Muscle layer of colon (tissue), 2 donors: Measurements from ENCODE around the gene SLC38A9.
"Not testable (repeated sequence)": the region's sequence is repeated elsewhere in the genome, so short reads cannot be mapped to it uniquely, and the experiment has no call there.

Experiments
- H3K27ac ChIP-seq: one replicate; pipeline ENCODE4 v1.7.0; 2013; ENCODE audit warnings: low read depth, mild to moderate bottlenecking, low read length, moderate library complexity
- H3K27me3 ChIP-seq, 2 donors: one replicate each; pipeline ENCODE4 v1.7.0; 2013; ENCODE audit warnings: low read length in 2 of 2, mild to moderate bottlenecking in 2 of 2; ENCODE audit not compliant: insufficient read depth in 2 of 2, control insufficient read depth in 1 of 2
- H3K36me3 ChIP-seq: one replicate; pipeline ENCODE4 v1.7.0; 2013; ENCODE audit warnings: mild to moderate bottlenecking, low read length; ENCODE audit not compliant: insufficient read depth
- H3K4me1 ChIP-seq: one replicate; pipeline ENCODE4 v1.7.0; 2013; ENCODE audit warnings: mild to moderate bottlenecking, low read length; ENCODE audit not compliant: insufficient read depth
- H3K4me3 ChIP-seq, 2 donors: one replicate each; pipeline ENCODE4 v1.7.0; 2013; ENCODE audit warnings: low read length in 2 of 2, low read depth in 1 of 2, mild to moderate bottlenecking in 1 of 2, moderate library complexity in 1 of 2
- H3K9ac ChIP-seq: one replicate; pipeline ENCODE4 v1.7.0; 2013; ENCODE audit warnings: low read length
- H3K9me3 ChIP-seq: one replicate; pipeline ENCODE4 v1.7.0; 2013; ENCODE audit warnings: mild to moderate bottlenecking, low read length
- donor health status: abdominal sarcoma.
- donor health status: Adenocarcinoma of cecum.

The SLC38A9 gene, protein sequence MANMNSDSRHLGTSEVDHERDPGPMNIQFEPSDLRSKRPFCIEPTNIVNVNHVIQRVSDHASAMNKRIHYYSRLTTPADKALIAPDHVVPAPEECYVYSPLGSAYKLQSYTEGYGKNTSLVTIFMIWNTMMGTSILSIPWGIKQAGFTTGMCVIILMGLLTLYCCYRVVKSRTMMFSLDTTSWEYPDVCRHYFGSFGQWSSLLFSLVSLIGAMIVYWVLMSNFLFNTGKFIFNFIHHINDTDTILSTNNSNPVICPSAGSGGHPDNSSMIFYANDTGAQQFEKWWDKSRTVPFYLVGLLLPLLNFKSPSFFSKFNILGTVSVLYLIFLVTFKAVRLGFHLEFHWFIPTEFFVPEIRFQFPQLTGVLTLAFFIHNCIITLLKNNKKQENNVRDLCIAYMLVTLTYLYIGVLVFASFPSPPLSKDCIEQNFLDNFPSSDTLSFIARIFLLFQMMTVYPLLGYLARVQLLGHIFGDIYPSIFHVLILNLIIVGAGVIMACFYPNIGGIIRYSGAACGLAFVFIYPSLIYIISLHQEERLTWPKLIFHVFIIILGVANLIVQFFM

GRCh38 chr5:55712023-55712859 is at the start of gene SLC38A9:
SLC38A9 (minus strand) TSS chr5:55712324; CDS start chr5:55697958, 14,366 bp downstream.
- H3K4me3 ChIP-seq = peak within 1 kb of the TSS; percentile 85 to 96
- H3K4me1 ChIP-seq = peaks cover 10% of the 10 kb centered on the region
- no peaks in the 10 kb centered on the region for H3K9me3 ChIP-seq
- no peaks in the 10 kb centered on the region for H3K36me3 ChIP-seq
- H3K9ac ChIP-seq = peak within 1 kb of the TSS; percentile 32
- H3K27ac ChIP-seq = peak within 1 kb of the TSS; percentile 90
- H3K27me3 ChIP-seq = no peaks in the 10 kb centered on the region

GRCh38 chr5:55761721-55762120 is 49.6 kb upstream of the SLC38A9 start:
- not testable (repeated sequence) for H3K9me3 ChIP-seq, H3K9ac ChIP-seq, H3K36me3 ChIP-seq, H3K4me1 ChIP-seq, H3K27me3 ChIP-seq, H3K4me3 ChIP-seq, H3K27ac ChIP-seq

DNA sequence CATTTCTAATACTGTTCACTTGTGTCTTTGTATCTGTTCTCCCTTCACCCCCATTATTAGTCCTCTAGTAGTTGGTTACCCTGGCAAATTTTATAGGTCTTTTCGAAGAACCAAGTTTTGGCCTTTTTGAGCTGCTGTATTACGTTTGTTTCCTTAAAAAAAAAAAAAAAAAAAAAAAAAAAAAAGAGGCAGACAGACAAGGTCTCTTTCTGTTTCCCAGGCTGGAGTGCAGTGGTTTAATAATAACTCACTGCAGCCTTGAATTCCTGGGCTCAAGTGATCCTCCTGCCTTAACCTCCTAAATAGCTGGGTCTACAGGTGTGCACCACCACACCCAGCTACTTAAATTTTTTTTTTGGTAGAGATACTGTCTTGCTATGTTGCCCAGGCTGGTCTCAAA is 46.6 kb upstream of the SLC38A9 start:
- H3K27ac ChIP-seq = no peak overlapping the region

GRCh38 chr5:55758231-55758630 is 46.1 kb upstream of the SLC38A9 start:
- H3K4me3 ChIP-seq = no peak overlapping the region
- H3K4me1 ChIP-seq = no peaks in the 10 kb centered on the region
- no peak overlapping the region for H3K27ac ChIP-seq
- no peaks in the 10 kb centered on the region for H3K9me3 ChIP-seq
- no peak overlapping the region for H3K9ac ChIP-seq
- H3K36me3 ChIP-seq = no peaks in the 10 kb centered on the region
- no peaks in the 10 kb centered on the region for H3K27me3 ChIP-seq

More for the DNA sequence above, 46.6 kb upstream of the SLC38A9 start:
- no peak overlapping the region for H3K9ac ChIP-seq
- H3K27me3 ChIP-seq = no peaks in the 10 kb centered on the region
- no peak overlapping the region for H3K4me3 ChIP-seq
- no peaks in the 10 kb centered on the region for H3K9me3 ChIP-seq
- no peaks in the 10 kb centered on the region for H3K4me1 ChIP-seq
- no peaks in the 10 kb centered on the region for H3K36me3 ChIP-seq

- Histone ChIP-seq H3K4me3 (no peak overlapping the region), H3K9me3 (no peaks in the 10 kb centered on the region), H3K9ac (no peak overlapping the region), H3K27me3 (no peaks in the 10 kb centered on the region), H3K36me3 (no peaks in the 10 kb centered on the region), H3K27ac (no peak overlapping the region), H3K4me1 (no peaks in the 10 kb centered on the region)
Observed at GRCh38 chr5:55750499-55750898, 38.4 kb upstream of the SLC38A9 start.

DNA sequence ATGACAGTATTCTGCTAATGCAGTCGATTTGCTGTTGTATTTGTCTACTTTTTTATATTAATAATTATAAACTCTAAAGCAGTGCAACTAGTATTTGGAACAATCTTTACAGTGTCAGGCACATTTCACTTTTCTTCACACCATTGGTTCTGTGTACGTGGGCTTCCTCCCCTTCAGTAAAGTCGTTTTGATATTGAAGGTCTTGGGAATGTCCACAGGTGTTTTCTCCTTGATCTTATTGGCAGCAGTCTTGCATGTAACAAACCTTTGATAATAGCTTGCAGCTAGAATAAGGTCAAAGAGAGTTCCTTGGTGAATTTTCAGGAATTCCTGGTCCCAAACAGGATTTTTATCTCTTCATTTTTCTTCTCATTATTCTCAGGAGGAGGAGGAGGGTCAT is 37.9 kb upstream of the SLC38A9 start:
- Histone ChIP-seq H3K27me3 (no peaks in the 10 kb centered on the region), H3K27ac (no peak overlapping the region), H3K4me1 (no peaks in the 10 kb centered on the region), H3K9me3 (no peaks in the 10 kb centered on the region), H3K4me3 (no peak overlapping the region), H3K36me3 (no peaks in the 10 kb centered on the region), H3K9ac (no peak overlapping the region)

- H3K36me3 ChIP-seq = no peaks in the 10 kb centered on the region
- no peaks in the 10 kb centered on the region for H3K9me3 ChIP-seq
- H3K9ac ChIP-seq = no peak overlapping the region
- H3K27ac ChIP-seq = no peak overlapping the region
- H3K4me3 ChIP-seq = no peak overlapping the region
- no peaks in the 10 kb centered on the region for H3K4me1 ChIP-seq
- no peaks in the 10 kb centered on the region for H3K27me3 ChIP-seq
Observed at GRCh38 chr5:55749387-55749786, 37.3 kb upstream of the SLC38A9 start.

- H3K4me3 ChIP-seq = no peak overlapping the region
- no peaks in the 10 kb centered on the region for H3K36me3 ChIP-seq
- H3K27ac ChIP-seq = no peak overlapping the region
- no peaks in the 10 kb centered on the region for H3K9me3 ChIP-seq
- no peak overlapping the region for H3K9ac ChIP-seq
- no peaks in the 10 kb centered on the region for H3K4me1 ChIP-seq
- H3K27me3 ChIP-seq = no peaks in the 10 kb centered on the region
Observed at GRCh38 chr5:55747778-55748318, 35.7 kb upstream of the SLC38A9 start.

GRCh38 chr5:55742778-55743177 is 30.7 kb upstream of the SLC38A9 start:
- H3K36me3 ChIP-seq = no peaks in the 10 kb centered on the region
- no peaks in the 10 kb centered on the region for H3K27me3 ChIP-seq
- no peak overlapping the region for H3K4me3 ChIP-seq
- H3K9ac ChIP-seq = no peak overlapping the region
- H3K4me1 ChIP-seq = no peaks in the 10 kb centered on the region
- H3K9me3 ChIP-seq = no peaks in the 10 kb centered on the region
- no peak overlapping the region for H3K27ac ChIP-seq

DNA sequence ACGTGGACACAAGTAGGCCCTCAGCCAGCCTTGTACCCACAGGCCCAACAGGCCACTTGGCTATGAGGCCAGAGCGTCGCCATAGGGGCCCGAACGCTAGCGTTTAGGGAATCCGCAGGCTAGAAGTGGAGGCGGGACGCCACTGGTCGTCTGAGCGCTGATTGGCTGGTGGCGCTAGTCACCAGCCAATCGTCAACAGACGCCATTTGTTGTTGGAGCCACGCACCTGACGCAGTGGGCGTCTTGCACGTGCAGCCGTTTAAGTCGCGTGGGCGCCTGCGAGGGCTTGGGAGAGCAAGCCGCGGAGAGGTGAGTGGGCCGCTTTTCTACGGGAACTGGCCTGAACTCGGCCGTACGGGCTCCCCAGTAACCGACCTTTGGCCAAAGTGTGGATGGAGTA is 25.7 kb upstream of the SLC38A9 start, which contains the start of gene DDX4:
TSS of gene DDX4 (plus strand) at position 269 of the 400 bp plus-strand sequence. CDS start 903 bp downstream, outside the sequence.
- H3K4me3 ChIP-seq = no peak within 1 kb of the TSS
- no peak within 1 kb of the TSS for H3K9ac ChIP-seq
- H3K27me3 ChIP-seq = no peaks in the 10 kb centered on the region
- H3K27ac ChIP-seq = no peak within 1 kb of the TSS
- H3K4me1 ChIP-seq = no peaks in the 10 kb centered on the region
- H3K36me3 ChIP-seq = no peaks in the 10 kb centered on the region
- H3K9me3 ChIP-seq = no peaks in the 10 kb centered on the region

- Histone ChIP-seq H3K9me3 (no peaks in the 10 kb centered on the region), H3K27ac (no peak overlapping the region), H3K4me1 (no peaks in the 10 kb centered on the region), H3K9ac (no peak overlapping the region), H3K36me3 (no peaks in the 10 kb centered on the region), H3K27me3 (no peaks in the 10 kb centered on the region), H3K4me3 (no peak overlapping the region)
Observed at GRCh38 chr5:55734658-55735057, 22.5 kb upstream of the SLC38A9 start.
